Right lobe of liver (tissue), 6 donors: ENCODE results near the gene ARMH3. TPM values are rescaled to one million over a fixed set of nuclear protein-coding genes. Genes with fewer than 3 reads are reported as not detected.

Experiments
- ATAC-seq, 4 donors: fragments of 200-7000 bp; cut with Tn5 transposase; one replicate each; pipeline ENCODE4 v1.9.1; 2020; ENCODE audit warnings: mild to moderate bottlenecking in 4 of 4, moderate library complexity in 4 of 4
- DNase-seq, 3 donors: peaks; one replicate each; pipeline ENCODE4 v3.0.0-alpha.2; 2020
- H3K27ac ChIP-seq, 3 donors: fragments of 200-600 bp; one replicate each; pipeline ENCODE4 v1.8.0; 2022
- H3K27me3 ChIP-seq, 2 donors: fragments of 200-600 bp; one replicate each; pipeline ENCODE4 v1.8.0; 2022
- H3K36me3 ChIP-seq, 4 donors: fragments of 200-600 bp; sonication (generic) in 1 of 4; one replicate each; pipeline versions ENCODE4 v1.5.1 to v1.8.0; 2017 to 2022; ENCODE audit warnings: control low read depth in 1 of 4
- H3K4me1 ChIP-seq, 4 donors: fragments of 200-600 bp; sonication (generic) in 1 of 4; one replicate each; pipeline versions ENCODE4 v1.5.1 to v1.8.0; 2017 to 2022; ENCODE audit warnings: control low read depth in 1 of 4
- H3K4me3 ChIP-seq, 3 donors: fragments of 200-600 bp; one replicate each; pipeline ENCODE4 v1.8.0; 2022
- H3K9me3 ChIP-seq, 4 donors: fragments of 200-600 bp; sonication (generic) in 1 of 4; one replicate each; pipeline versions ENCODE4 v1.5.1 to v1.8.0; 2017 to 2022; ENCODE audit warnings: control low read depth in 1 of 4
- POLR2A ChIP-seq: fragments of 450-650 bp; IDR thresholded peaks from one replicate; pipeline ENCODE4 v1.6.1; 2017; ENCODE audit warnings: antibody characterized with exemption, mild to moderate bottlenecking
- WGBS: methylation state at CpG from one replicate; pipeline ENCODE4 v1.1.6; 2018; ENCODE audit warnings: low coverage, low lambda C conversion rate; ENCODE audit not compliant: insufficient coverage; ENCODE audit errors: missing lambda C conversion rate; 5-methylcytosine and 5-hydroxymethylcytosine counted together
- intact Hi-C, 2 donors: fragments of 100-400 bp; cut with DNase I; formaldehyde crosslinking; loops; one replicate each; pipeline versions ENCODE4 v1.11.2 to v1.14.1; 2022
- total RNA-seq, 6 experiments: library from RNA; depleted of rRNA in 2 of 6; stranded (reverse); fragments of >200 nt in 2 of 6; fragmentation: NEBNext Ultra II Directional in 3 of 6; extraction: Animal tissue kit (Norgen Biotek cat#: 25700) in 3 of 6; gene quantifications; one replicate each; pipeline versions ENCODE4 v1.1.0 to v1.2.4, GENCODE V29; 2016 to 2023
- TF ChIP-seq, protein P1 (sequence below), 4 donors: fragments of 200-600 bp in 3 of 4; fragments of 450-650 bp in 1 of 4; IDR thresholded peaks; one replicate each; pipeline versions ENCODE4 v1.5.1 to v1.8.0; 2016 to 2022; ENCODE audit warnings: antibody characterized with exemption in 4 of 4, mild to moderate bottlenecking in 2 of 4
- donor health status: DM: no; HTN: yes; CAD: no.
- donor health status: DM: no; HTN: no; CAD: no.
- donor health status: DM: no; HTN: no; CAD: no.
- donor health status: DM: no; HTN: yes; CAD: no.
- donor health status: DM: no; HTN: yes; CAD: no.

Gene ARMH3
- total RNA-seq, 6 experiments from 2014 or later = 8.5 to 13.4 (median 11.6) TPM

DNA sequence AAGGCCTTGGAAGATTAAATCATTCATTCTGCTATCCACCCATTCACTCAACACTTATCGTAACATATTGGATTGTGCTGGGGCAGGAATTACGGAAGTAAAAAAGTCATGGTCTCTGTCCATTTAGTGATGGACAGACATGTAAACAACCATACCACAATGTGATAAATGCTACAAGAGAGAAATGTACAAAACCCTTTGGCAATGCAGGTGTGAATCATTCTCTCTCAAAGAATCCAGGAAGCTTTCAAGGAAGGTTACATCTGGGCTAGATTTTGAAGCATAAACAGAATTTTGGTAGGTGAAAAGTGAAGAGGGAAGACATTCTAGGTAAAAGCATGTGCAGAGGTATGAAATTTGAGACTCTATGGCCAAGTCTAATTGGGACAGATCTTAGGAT is 150.7 kb downstream of the ARMH3 start:
- intact Hi-C loops = no loop called here
- TF ChIP-seq, protein P1, sequence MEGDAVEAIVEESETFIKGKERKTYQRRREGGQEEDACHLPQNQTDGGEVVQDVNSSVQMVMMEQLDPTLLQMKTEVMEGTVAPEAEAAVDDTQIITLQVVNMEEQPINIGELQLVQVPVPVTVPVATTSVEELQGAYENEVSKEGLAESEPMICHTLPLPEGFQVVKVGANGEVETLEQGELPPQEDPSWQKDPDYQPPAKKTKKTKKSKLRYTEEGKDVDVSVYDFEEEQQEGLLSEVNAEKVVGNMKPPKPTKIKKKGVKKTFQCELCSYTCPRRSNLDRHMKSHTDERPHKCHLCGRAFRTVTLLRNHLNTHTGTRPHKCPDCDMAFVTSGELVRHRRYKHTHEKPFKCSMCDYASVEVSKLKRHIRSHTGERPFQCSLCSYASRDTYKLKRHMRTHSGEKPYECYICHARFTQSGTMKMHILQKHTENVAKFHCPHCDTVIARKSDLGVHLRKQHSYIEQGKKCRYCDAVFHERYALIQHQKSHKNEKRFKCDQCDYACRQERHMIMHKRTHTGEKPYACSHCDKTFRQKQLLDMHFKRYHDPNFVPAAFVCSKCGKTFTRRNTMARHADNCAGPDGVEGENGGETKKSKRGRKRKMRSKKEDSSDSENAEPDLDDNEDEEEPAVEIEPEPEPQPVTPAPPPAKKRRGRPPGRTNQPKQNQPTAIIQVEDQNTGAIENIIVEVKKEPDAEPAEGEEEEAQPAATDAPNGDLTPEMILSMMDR (IDR thresholded peaks at IDR 0.05) = no peak
- TF ChIP-seq POLR2A = no peak
- H3K4me1 ChIP-seq = no peaks in the 10 kb centered on the region

DNA sequence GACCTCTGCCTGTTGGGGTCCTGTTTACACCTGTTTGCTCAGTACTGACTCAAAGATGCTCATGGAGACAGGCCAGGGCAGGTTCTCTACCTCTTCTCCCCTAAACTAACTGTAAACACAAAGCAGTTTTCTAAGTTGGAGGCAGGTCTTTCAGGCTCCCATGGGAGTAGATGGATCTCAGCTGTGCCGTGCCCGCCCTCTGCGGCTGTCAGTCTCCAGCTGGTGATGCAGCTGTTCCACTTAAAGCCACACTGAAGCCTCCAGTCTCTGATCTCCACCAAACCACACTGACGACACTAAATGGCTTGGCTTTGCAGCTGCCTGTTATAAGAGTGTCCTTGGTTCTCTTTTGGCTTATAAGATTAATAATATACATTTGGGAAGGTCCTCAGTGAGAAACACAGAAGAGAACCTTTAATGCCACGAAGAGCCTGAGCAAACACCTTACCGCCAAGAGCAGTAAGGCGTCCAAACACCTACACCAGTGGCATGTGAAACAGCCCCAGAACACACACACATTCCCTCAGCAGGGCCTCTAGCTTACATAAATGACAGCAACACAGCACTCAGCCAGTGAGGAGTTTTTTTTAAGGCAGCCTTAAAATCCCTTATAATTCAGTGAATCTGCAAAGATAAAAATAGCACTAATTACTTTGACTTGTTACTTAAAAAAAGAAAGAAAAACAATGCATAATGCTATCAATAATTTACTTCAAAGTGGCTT is 152.0 kb downstream of the ARMH3 start:
- no peaks in the 10 kb centered on the region for H3K36me3 ChIP-seq
- intact Hi-C loops = no loop called here
- WGBS = 92% methylated on average over 6 of the region's 7 CpGs
- H3K4me1 ChIP-seq = no peaks in the 10 kb centered on the region
- H3K27ac ChIP-seq = no peak overlapping the region
- no peaks in the 10 kb centered on the region for H3K27me3 ChIP-seq
- DNase-seq (no peak), ATAC-seq (no peak)
- no peaks in the 10 kb centered on the region for H3K9me3 ChIP-seq
- TF ChIP-seq POLR2A = no peak
- TF ChIP-seq, protein P1 (IDR thresholded peaks at IDR 0.05) = no peak
- no peak overlapping the region for H3K4me3 ChIP-seq

More for the DNA sequence above, 150.7 kb downstream of the ARMH3 start:
- WGBS = 95% methylated on average over 2 of the region's 2 CpGs
- Histone ChIP-seq H3K9me3 (no peaks in the 10 kb centered on the region), H3K36me3 (no peaks in the 10 kb centered on the region), H3K27me3 (no peaks in the 10 kb centered on the region), H3K4me3 (no peak overlapping the region), H3K27ac (no peak overlapping the region)
- no peak for DNase-seq
- no peak for ATAC-seq

DNA sequence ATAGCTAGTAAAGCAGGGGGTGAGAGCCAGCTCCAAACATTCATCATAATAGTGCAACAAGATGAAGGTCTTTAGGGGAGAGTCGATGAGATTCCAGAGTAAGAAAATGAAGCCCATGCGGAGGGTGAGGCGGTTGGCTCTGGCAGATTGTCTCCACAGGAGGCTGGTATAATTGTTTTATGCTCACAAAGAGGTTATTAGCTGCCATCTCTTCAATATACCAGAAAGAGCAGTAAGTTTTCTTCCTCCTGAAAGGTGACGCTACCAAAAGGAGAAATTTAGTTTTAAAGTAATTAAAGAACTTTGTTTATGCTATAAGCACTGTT is 153.2 kb downstream of the ARMH3 start:
- Histone ChIP-seq H3K27ac (no peak overlapping the region), H3K27me3 (no peaks in the 10 kb centered on the region), H3K36me3 (no peaks in the 10 kb centered on the region), H3K4me1 (peaks cover 0 to 4% (median 0%) of the 10 kb centered on the region in 4 donors), H3K4me3 (no peak overlapping the region), H3K9me3 (no peaks in the 10 kb centered on the region)
- DNase-seq (no peak), ATAC-seq (no peak)
- intact Hi-C loops = no loop called here
- TF ChIP-seq, protein P1 (IDR thresholded peaks at IDR 0.05) = no peak
- no peak for TF ChIP-seq POLR2A
- WGBS = 93% methylated on average over 4 of the region's 4 CpGs

DNA sequence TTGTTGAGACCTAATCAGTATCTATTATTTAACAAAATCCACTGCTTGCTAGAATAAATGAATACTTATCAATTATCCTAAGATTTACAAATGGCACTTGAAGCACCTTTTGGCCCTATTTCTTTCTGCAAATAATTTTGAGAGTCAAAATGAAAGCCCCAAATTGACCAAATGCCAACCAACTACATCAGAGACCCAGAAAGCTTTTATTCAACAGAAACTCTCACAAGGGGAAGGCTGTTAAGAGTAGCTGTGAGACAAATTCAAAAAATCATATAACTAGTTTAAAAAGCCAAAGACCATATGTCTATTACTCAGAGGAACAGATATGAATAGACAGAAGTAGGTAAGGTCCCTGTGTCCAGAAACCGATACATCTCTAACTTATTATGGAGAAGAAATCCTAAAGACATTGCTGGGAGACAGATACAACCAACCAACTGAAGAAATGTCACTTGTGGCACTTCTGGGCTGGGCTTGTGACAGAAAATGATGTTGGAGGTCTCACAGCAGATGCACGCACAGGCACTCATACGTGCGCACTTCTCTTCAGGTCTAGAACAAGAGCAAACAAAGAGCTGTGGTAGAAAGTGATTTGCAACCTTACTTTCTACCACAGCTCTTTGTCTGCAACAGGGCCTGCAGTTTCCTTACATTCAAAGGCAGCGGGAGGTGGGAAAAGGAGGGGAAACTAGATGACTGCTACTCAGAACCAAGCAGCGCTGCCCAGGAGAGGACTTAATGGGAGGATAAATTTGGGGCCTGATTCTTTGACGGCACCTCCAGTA is 153.7 kb downstream of the ARMH3 start:
- intact Hi-C loops = no loop called here
- 95% methylated on average over 7 of the region's 7 CpGs for WGBS
- H3K4me1 ChIP-seq = peaks cover 0 to 8% (median 0%) of the 10 kb centered on the region in 4 donors
- no peak for ATAC-seq
- no peak for DNase-seq
- no peaks in the 10 kb centered on the region for H3K9me3 ChIP-seq
- TF ChIP-seq, protein P1 (IDR thresholded peaks at IDR 0.05) = no peak
- TF ChIP-seq POLR2A = no peak
- H3K27ac ChIP-seq = no peak overlapping the region
- no peaks in the 10 kb centered on the region for H3K36me3 ChIP-seq
- no peaks in the 10 kb centered on the region for H3K27me3 ChIP-seq
- H3K4me3 ChIP-seq = no peak overlapping the region
